Sigmoid colon (tissue), 7 donors: Measurements from ENCODE around the gene ANKRD6. TPM values are rescaled to one million over a fixed set of nuclear protein-coding genes. Genes with fewer than 3 reads are reported as not detected.

ENCODE experiments used
- DNase-seq: peaks from one replicate; pipeline ENCODE4 v3.0.0-alpha.2; 2019
- H3K27ac ChIP-seq, 4 donors: fragments of 200-600 bp; sonication (generic); one replicate each; pipeline ENCODE4 v1.5.1; 2016 to 2019; ENCODE audit warnings: mild to moderate bottlenecking in 1 of 4
- H3K27me3 ChIP-seq, 3 donors: fragments of 200-600 bp; sonication (generic); one replicate each; pipeline ENCODE4 v1.5.1; 2019; ENCODE audit warnings: mild to moderate bottlenecking in 1 of 3
- H3K36me3 ChIP-seq, 4 donors: fragments of 200-600 bp; sonication (generic); one replicate each; pipeline ENCODE4 v1.5.1; 2016 to 2019
- H3K4me1 ChIP-seq, 4 donors: fragments of 200-600 bp; sonication (generic); one replicate each; pipeline ENCODE4 v1.5.1; 2017 to 2019
- H3K4me3 ChIP-seq, 4 donors: fragments of 200-600 bp; sonication (generic); one replicate each; pipeline ENCODE4 v1.5.1; 2017 to 2019; ENCODE audit warnings: mild to moderate bottlenecking in 2 of 4, moderate library complexity in 1 of 4
- H3K9me3 ChIP-seq, 4 donors: fragments of 200-600 bp in 3 of 4; sonication (generic) in 3 of 4; one replicate each; pipeline versions ENCODE4 v1.5.1 to v1.6.1; 2013 to 2019
- CTCF ChIP-seq, 4 experiments: fragments of 450-650 bp in 3 of 4; fragments of 200-600 bp in 1 of 4; IDR thresholded peaks; one replicate each; pipeline ENCODE4 v1.5.1; 2016 to 2019; ENCODE audit warnings: antibody characterized with exemption in 4 of 4, mild to moderate bottlenecking in 3 of 4, moderate library complexity in 2 of 4
- EP300 ChIP-seq, 4 donors: sonication (generic); formaldehyde crosslinking; IDR thresholded peaks; one replicate each; pipeline ENCODE4 v1.6.1; 2017; ENCODE audit warnings: antibody characterized with exemption in 4 of 4
- POLR2A ChIP-seq, 2 donors: fragments of 450-650 bp; IDR thresholded peaks; one replicate each; pipeline ENCODE4 v1.6.1; 2016; ENCODE audit warnings: antibody characterized with exemption in 2 of 2, mild to moderate bottlenecking in 2 of 2, moderate library complexity in 2 of 2
- POLR2AphosphoS5 ChIP-seq, 4 donors: sonication (generic); formaldehyde crosslinking; IDR thresholded peaks; one replicate each; pipeline ENCODE4 v1.6.1; 2017; ENCODE audit warnings: antibody characterized with exemption in 4 of 4
- WGBS, 2 donors: extraction: QIAGEN DNeasy Blood & Tissue Kit; methylation state at CpG; one replicate each; pipeline ENCODE4 v1.1.7; 2013; 5-methylcytosine and 5-hydroxymethylcytosine counted together
- intact Hi-C: fragments of 100-400 bp; cut with DNase I; formaldehyde crosslinking; loops from one replicate; pipeline ENCODE4 v1.15.1; 2023
- polyA plus RNA-seq, 3 donors: library from polyadenylated mRNA; stranded (reverse); fragments of 200-250 nt; gene quantifications; one replicate each; pipeline ENCODE4 v1.2.3, GENCODE V29; 2013
- total RNA-seq, 4 donors: library from RNA; depleted of rRNA; stranded (reverse); fragments of >200 nt; gene quantifications; one replicate each; pipeline ENCODE4 v1.1.0, GENCODE V29; 2016
- donor health status: healthy with polysubstance abuse.
- donor health status: Bipolar disorder and iron deficiency.
- donor health status: healthy.

ANKRD6 gene
- total and polyA plus RNA-seq, 7 donors, result 1.7 to 21.6 (median 8.0) TPM

DNA sequence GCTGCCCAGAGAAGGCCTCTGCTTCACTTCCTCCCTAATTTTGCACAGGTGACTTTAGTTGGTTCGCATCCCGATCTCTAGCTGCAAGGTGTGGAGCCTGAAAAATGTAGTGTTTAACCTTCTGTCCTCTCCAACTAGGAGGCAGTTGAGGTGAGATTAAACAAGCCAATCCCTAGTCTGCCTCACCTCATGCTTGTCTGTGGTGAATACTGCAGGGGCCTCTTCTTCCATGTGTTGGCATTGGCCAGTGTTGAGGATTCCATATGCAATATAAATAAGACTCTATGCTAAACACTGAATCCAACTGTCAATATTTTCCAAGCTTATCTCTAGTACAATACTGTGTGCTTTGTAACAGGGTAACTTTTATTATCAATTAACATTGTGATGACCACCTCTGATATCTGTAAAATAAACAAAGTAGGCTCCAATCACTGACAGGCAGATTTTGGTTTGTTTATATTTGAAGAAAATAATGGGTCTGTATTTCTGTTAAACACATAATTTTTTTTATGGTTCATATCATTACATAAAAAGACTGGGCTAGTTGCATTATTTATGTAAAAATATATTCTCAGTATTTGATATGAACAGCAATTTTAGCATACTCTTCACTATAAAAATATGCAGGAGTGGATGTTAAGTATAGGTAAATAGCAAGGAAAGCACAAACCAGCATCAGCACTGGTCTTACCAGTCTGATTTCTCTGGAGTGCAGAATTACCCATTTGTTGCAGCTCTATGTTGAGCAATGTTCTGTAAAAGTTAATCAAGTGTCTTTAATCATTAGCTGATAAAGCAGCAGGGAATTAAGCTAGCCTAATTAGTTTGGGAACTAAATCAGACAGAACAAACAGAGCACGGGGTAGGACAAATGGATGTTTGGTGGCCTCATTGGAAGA, 74.0 kb downstream of the ANKRD6 start:
- WGBS, 2 donors, result 88 to 92% methylated on average over 3 of the region's 3 CpGs
- Histone ChIP-seq H3K27ac (no peak overlapping the region), H3K9me3 (no peaks in the 10 kb centered on the region), H3K4me1 (no peaks in the 10 kb centered on the region), H3K27me3 (no peaks in the 10 kb centered on the region), H3K36me3 (no peaks in the 10 kb centered on the region), H3K4me3 (no peak overlapping the region)
- intact Hi-C loops, result no loop called here
- no peak for DNase-seq
- TF ChIP-seq POLR2A (IDR thresholded peaks at IDR 0.05), result no peak
- TF ChIP-seq POLR2AphosphoS5 (IDR thresholded peaks at IDR 0.05), result no peak
- TF ChIP-seq CTCF (IDR thresholded peaks at IDR 0.05), result no peak
- TF ChIP-seq EP300 (IDR thresholded peaks at IDR 0.05), result no peak

DNA sequence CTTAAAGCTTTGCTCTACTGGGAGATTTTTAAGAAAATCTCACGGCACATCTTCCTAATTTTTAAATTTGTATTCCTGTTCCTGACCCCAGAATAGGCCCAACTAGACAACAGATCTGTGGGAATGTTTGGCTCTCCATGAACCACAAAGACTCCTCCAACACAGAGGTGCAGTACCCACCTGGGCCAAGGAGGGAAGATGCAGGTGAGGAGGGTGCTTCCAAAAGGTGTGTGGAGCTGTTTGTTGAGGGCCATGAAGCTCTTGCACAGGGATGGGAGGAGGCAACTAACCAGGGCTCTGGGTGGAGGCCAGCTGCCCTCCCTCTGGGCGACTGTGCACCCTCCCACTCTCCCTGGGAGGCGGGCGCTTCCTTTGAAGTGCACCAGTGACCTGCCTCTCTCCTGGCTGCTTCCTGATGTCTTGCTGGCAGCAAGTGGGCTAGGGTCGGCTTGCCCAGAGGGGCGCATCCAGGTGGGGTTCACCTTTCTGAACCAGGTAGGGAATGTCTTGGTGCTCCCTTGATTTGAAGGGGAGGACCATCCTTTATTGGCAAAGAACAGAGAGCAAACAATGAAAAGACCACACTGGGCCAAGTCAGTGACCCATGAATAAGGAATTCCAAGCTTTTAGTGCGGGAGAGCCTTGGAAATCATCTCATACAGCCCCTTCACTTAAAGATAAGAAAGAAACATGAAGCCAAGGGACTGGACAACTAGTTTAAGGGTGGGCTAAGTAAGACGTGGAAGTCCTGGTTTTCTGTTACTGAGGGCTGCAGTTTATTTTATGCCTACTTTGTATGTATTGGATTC, 76.0 kb downstream of the ANKRD6 start:
- Histone ChIP-seq H3K4me3 (no peak overlapping the region), H3K27ac (no peak overlapping the region), H3K9me3 (no peaks in the 10 kb centered on the region), H3K4me1 (no peaks in the 10 kb centered on the region), H3K27me3 (no peaks in the 10 kb centered on the region), H3K36me3 (no peaks in the 10 kb centered on the region)
- intact Hi-C loops, result no loop called here
- DNase-seq, result no peak
- TF ChIP-seq POLR2A (IDR thresholded peaks at IDR 0.05) (no peak), POLR2AphosphoS5 (IDR thresholded peaks at IDR 0.05) (no peak), CTCF (IDR thresholded peaks at IDR 0.05) (no peak), EP300 (IDR thresholded peaks at IDR 0.05) (no peak)
- 85 to 86% methylated on average over 8 of the region's 8 CpGs for WGBS, 2 donors

DNA sequence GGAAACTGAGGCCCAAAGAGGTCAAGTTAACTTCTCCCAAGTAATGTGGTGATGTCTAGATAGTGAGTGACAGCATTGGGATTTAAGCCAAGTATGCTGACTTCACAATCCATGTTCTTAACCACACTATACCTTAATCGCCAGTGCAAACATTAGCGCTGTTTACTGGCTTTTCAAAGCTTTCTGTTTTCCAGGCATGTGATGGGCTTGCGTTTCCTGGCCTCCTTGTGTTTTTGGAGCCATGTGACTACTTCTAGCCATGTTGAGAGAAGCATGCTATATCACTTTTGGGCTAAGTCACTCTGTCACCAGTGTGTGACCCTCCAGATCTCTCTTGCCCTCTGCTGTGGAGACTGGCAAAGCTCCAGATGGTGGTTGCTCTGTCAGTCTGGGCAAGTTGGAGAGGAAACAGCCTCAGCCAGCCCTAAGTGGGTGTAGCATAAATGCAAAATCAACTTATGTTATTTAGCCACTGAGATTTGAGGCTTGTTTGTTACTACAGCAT, 76.9 kb downstream of the ANKRD6 start:
- intact Hi-C loops, result no loop called here
- DNase-seq, result no peak
- Histone ChIP-seq H3K27ac (no peak overlapping the region), H3K27me3 (no peaks in the 10 kb centered on the region), H3K36me3 (no peaks in the 10 kb centered on the region), H3K4me1 (no peaks in the 10 kb centered on the region), H3K4me3 (no peak overlapping the region), H3K9me3 (no peaks in the 10 kb centered on the region)
- WGBS, 2 donors, result 22 to 45% methylated on average over 3 of the region's 3 CpGs
- TF ChIP-seq POLR2A (IDR thresholded peaks at IDR 0.05) (no peak), EP300 (IDR thresholded peaks at IDR 0.05) (no peak), CTCF (IDR thresholded peaks at IDR 0.05) (no peak), POLR2AphosphoS5 (IDR thresholded peaks at IDR 0.05) (no peak)

DNA sequence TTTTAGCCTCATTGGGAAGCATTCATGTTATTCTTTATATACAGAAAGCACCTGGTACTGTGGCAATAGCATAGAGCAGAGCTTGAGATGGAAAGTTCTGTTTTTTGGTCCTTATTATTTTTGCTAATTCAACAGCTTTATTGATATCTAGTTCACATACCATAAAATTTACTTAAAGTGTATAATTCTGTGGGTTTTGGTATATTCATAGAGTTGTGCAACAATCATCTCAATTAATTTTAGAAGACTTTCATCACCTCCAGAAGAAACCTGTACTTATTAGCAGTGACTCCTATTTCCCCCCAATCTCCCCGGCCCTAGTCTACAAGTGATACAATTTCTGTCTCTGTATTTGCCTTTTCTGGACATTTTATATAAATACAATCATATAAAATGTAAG, 77.4 kb downstream of the ANKRD6 start:
- Histone ChIP-seq H3K9me3 (no peaks in the 10 kb centered on the region), H3K36me3 (no peaks in the 10 kb centered on the region), H3K4me3 (no peak overlapping the region), H3K4me1 (no peaks in the 10 kb centered on the region), H3K27me3 (no peaks in the 10 kb centered on the region), H3K27ac (no peak overlapping the region)
- TF ChIP-seq EP300 (IDR thresholded peaks at IDR 0.05), result no peak
- no peak for TF ChIP-seq POLR2AphosphoS5 (IDR thresholded peaks at IDR 0.05)
- TF ChIP-seq CTCF (IDR thresholded peaks at IDR 0.05), result no peak
- TF ChIP-seq POLR2A (IDR thresholded peaks at IDR 0.05), result no peak
- 85 to 88% methylated on average over 1 of the region's 1 CpG for WGBS, 2 donors
- DNase-seq, result no peak
- intact Hi-C loops, result no loop called here
